ENCODE results near the gene CORO1C.
A peak's percentile ranks its signal among the peaks of the same experiment; 100 is the strongest.

The CORO1C gene

GRCh38 chr12:108696111-108696995 lies 35.0 kb downstream of the CORO1C start:
- DNase-seq, result no peak

- DNase-seq, result no peak
Observed at GRCh38 chr12:108694812-108695278, 36.5 kb downstream of the CORO1C start.

GRCh38 chr12:108693751-108694150 lies 37.6 kb downstream of the CORO1C start:
- DNase-seq, result no peak

GRCh38 chr12:108693186-108693730 lies 38.1 kb downstream of the CORO1C start:
- no peak for DNase-seq

- no peak for DNase-seq
Observed at GRCh38 chr12:108691998-108692808, 39.1 kb downstream of the CORO1C start.

GRCh38 chr12:108691175-108691997 lies 39.9 kb downstream of the CORO1C start:
- DNase-seq, result peak; percentile 60

GRCh38 chr12:108690542-108691174 lies 40.7 kb downstream of the CORO1C start:
- no peak for DNase-seq

- DNase-seq, result no peak
Observed at GRCh38 chr12:108690191-108690518, 41.2 kb downstream of the CORO1C start.

GRCh38 chr12:108689314-108690190 lies 41.8 kb downstream of the CORO1C start:
- DNase-seq, result no peak

GRCh38 chr12:108686780-108687179 lies 44.5 kb downstream of the CORO1C start:
- DNase-seq, result no peak

GRCh38 chr12:108685469-108686260 lies 45.7 kb downstream of the CORO1C start:
- DNase-seq, result no peak

- DNase-seq, result no peak
Observed at GRCh38 chr12:108683906-108684556, 47.3 kb downstream of the CORO1C start.

GRCh38 chr12:108681317-108681716 lies 50.0 kb downstream of the CORO1C start:
- no peak for DNase-seq

- DNase-seq, result no peak
Observed at GRCh38 chr12:108679106-108679681, 52.1 kb downstream of the CORO1C start.

- DNase-seq, result no peak
Observed at GRCh38 chr12:108678104-108678730, 53.1 kb downstream of the CORO1C start.

- no peak for DNase-seq
Observed at GRCh38 chr12:108677381-108677780, 53.9 kb downstream of the CORO1C start.

GRCh38 chr12:108676707-108677106 lies 54.6 kb downstream of the CORO1C start:
- DNase-seq, result no peak

- no peak for DNase-seq
Observed at GRCh38 chr12:108675792-108676191, 55.5 kb downstream of the CORO1C start.

- DNase-seq, result no peak
Observed at GRCh38 chr12:108672054-108672453, 59.3 kb downstream of the CORO1C start.

All from activated gamma-delta T cell treated with Interleukin-2 at 50 U/mL for 16 hours (primary cell).